Liver (tissue), 9 donors: ENCODE measurements around the gene LDB2. TPM values are rescaled to one million over a fixed set of nuclear protein-coding genes. Genes with fewer than 3 reads are reported as not detected.

Source experiments
- DNase-seq: peaks from one replicate; pipeline ENCODE4 v3.0.0-alpha.2; 2017; ENCODE audit warnings: low spot score
- H3K27ac ChIP-seq, 2 donors: one replicate each; pipeline ENCODE4 v1.7.0; 2013; ENCODE audit warnings: inconsistent platforms in 2 of 2, low read length in 2 of 2, control low read depth in 1 of 2, low read depth in 1 of 2, mild to moderate bottlenecking in 1 of 2
- H3K27me3 ChIP-seq, 4 donors: one replicate each; pipeline versions ENCODE4 v1.6.1 to v1.7.0; 2013; ENCODE audit warnings: low read length in 3 of 4, inconsistent platforms in 1 of 4, mild to moderate bottlenecking in 1 of 4, moderate library complexity in 1 of 4; ENCODE audit not compliant: control insufficient read depth in 4 of 4, insufficient read depth in 4 of 4
- H3K36me3 ChIP-seq, 4 donors: one replicate each; pipeline versions ENCODE4 v1.6.1 to v1.7.0; 2013; ENCODE audit warnings: low read length in 3 of 4, mild to moderate bottlenecking in 3 of 4, low read depth in 1 of 4, moderate library complexity in 1 of 4; ENCODE audit not compliant: control insufficient read depth in 4 of 4, insufficient read depth in 3 of 4
- H3K4me1 ChIP-seq, 4 donors: one replicate each; pipeline versions ENCODE4 v1.6.1 to v1.7.0; 2013; ENCODE audit warnings: low read length in 3 of 4, mild to moderate bottlenecking in 3 of 4, moderate library complexity in 1 of 4; ENCODE audit not compliant: control insufficient read depth in 4 of 4, insufficient read depth in 4 of 4
- H3K4me3 ChIP-seq, 3 donors: one replicate each; pipeline versions ENCODE4 v1.6.1 to v1.7.0; 2013; ENCODE audit warnings: low read length in 3 of 3, control low read depth in 1 of 3, low read depth in 1 of 3, mild to moderate bottlenecking in 1 of 3
- H3K9ac ChIP-seq, 2 donors: one replicate each; pipeline ENCODE4 v1.7.0; 2013; ENCODE audit warnings: low read length in 2 of 2, mild to moderate bottlenecking in 2 of 2, moderate library complexity in 2 of 2, control low read depth in 1 of 2, low read depth in 1 of 2
- H3K9me3 ChIP-seq, 4 donors: one replicate each; pipeline versions ENCODE4 v1.6.1 to v1.7.0; 2013; ENCODE audit warnings: low read length in 3 of 4; ENCODE audit not compliant: control insufficient read depth in 4 of 4
- ATF3 ChIP-seq: IDR thresholded peaks from 2 replicates; pipeline ENCODE4 v1.6.1; 2016; ENCODE audit warnings: antibody characterized with exemption
- CTCF ChIP-seq: fragments of 150-350 bp; IDR thresholded peaks from 2 replicates; pipeline ENCODE4 v1.5.1; 2017; ENCODE audit warnings: improper control_type of control experiment, low read depth, low read length; ENCODE audit not compliant: missing input control
- EGR1 ChIP-seq, 2 donors: IDR thresholded peaks; 2 replicates each; pipeline ENCODE4 v1.6.1; 2016 to 2018; ENCODE audit warnings: antibody characterized with exemption in 2 of 2, low read depth in 2 of 2
- FOXA1 ChIP-seq: IDR thresholded peaks from 2 replicates; pipeline ENCODE4 v1.6.1; 2016; ENCODE audit warnings: antibody characterized with exemption
- FOXA2 ChIP-seq: IDR thresholded peaks from 2 replicates; pipeline ENCODE4 v1.6.1; 2016; ENCODE audit warnings: antibody characterized with exemption
- GABPA ChIP-seq, 2 donors: IDR thresholded peaks in 1 of 2; conservative IDR thresholded peaks in 1 of 2; 2 replicates each; pipeline ENCODE4 v1.6.1; 2016; ENCODE audit warnings: antibody characterized with exemption in 2 of 2, mild to moderate bottlenecking in 1 of 2, moderate library complexity in 1 of 2
- HNF4A ChIP-seq, 2 donors: conservative IDR thresholded peaks; 2 replicates each; pipeline ENCODE4 v1.6.1; 2016; ENCODE audit warnings: antibody characterized with exemption in 2 of 2, mild to moderate bottlenecking in 2 of 2
- HNF4G ChIP-seq: IDR thresholded peaks from 2 replicates; pipeline ENCODE4 v1.6.1; 2016; ENCODE audit warnings: antibody characterized with exemption
- JUND ChIP-seq, 2 donors: IDR thresholded peaks; 2 replicates each; pipeline ENCODE4 v1.6.1; 2016; ENCODE audit warnings: antibody characterized with exemption in 2 of 2
- NR2F2 ChIP-seq: IDR thresholded peaks from 2 replicates; pipeline ENCODE4 v1.6.1; 2016; ENCODE audit warnings: antibody characterized with exemption
- RAD21 ChIP-seq, 2 donors: IDR thresholded peaks; 2 replicates each; pipeline ENCODE4 v1.6.1; 2016; ENCODE audit warnings: antibody characterized with exemption in 2 of 2, mild to moderate bottlenecking in 2 of 2
- RXRA ChIP-seq, 2 donors: IDR thresholded peaks; 2 replicates each; pipeline ENCODE4 v1.6.1; 2017 to 2018; ENCODE audit warnings: antibody characterized with exemption in 2 of 2, mild to moderate bottlenecking in 1 of 2
- SP1 ChIP-seq: IDR thresholded peaks from 2 replicates; pipeline ENCODE4 v1.6.1; 2018; ENCODE audit warnings: antibody characterized with exemption, mild to moderate bottlenecking
- TAF1 ChIP-seq: conservative IDR thresholded peaks from 2 replicates; pipeline ENCODE4 v1.6.1; 2016; ENCODE audit warnings: antibody characterized with exemption, mild to moderate bottlenecking
- YY1 ChIP-seq: IDR thresholded peaks from 2 replicates; pipeline ENCODE4 v1.6.1; 2016; ENCODE audit warnings: antibody characterized with exemption, mild to moderate bottlenecking
- ZBTB33 ChIP-seq: IDR thresholded peaks from 2 replicates; pipeline ENCODE4 v1.6.1; 2016; ENCODE audit warnings: antibody characterized with exemption
- WGBS: extraction: QIAGEN DNeasy Blood & Tissue Kit; methylation state at CpG from one replicate; pipeline ENCODE4 v1.1.7; 2013; 5-methylcytosine and 5-hydroxymethylcytosine counted together
- polyA plus RNA-seq, 2 donors: library from polyadenylated mRNA; stranded (reverse) in 1 of 2; unstranded in 1 of 2; fragments of 200-250 nt in 1 of 2; fragments of >200 nt in 1 of 2; fragmentation: Nextera tagmentation in 1 of 2; extraction: Ambion mirVana in 1 of 2; gene quantifications; one replicate each; pipeline versions ENCODE4 v1.2.1 to v1.2.3, GENCODE V29; 2013 to 2015
- total RNA-seq, 2 donors: library from RNA; depleted of rRNA; stranded (reverse); fragments of >200 nt; gene quantifications; one replicate each; pipeline ENCODE4 v1.2.3, GENCODE V29; 2014
- TF ChIP-seq, protein P1 (sequence below): IDR thresholded peaks from 2 replicates; pipeline ENCODE4 v1.6.1; 2016; ENCODE audit warnings: antibody characterized with exemption, mild to moderate bottlenecking
- donor health status: healthy.
- donor health status: healthy.
- donor health status: healthy.
- donor health status: healthy.
- donor health status: healthy.

The LDB2 gene
- total and polyA plus RNA-seq, 4 donors: 7.4 to 31.9 (median 16.8) TPM

- TF ChIP-seq JUND (IDR thresholded peaks at IDR 0.05): no peak
- Histone ChIP-seq H3K4me1 (no peaks in the 10 kb centered on the region), H3K36me3 (no peaks in the 10 kb centered on the region), H3K4me3 (no peak overlapping the region), H3K9ac (no peak overlapping the region), H3K9me3 (no peaks in the 10 kb centered on the region), H3K27ac (no peak overlapping the region), H3K27me3 (peaks cover 0 to 5% (median 0%) of the 10 kb centered on the region in 4 donors)
- WGBS: 55% methylated on average over 4 of the region's 4 CpGs
- DNase-seq: no peak
Measured at GRCh38 chr4:16593386-16593785, 305.1 kb downstream of the LDB2 start.

DNA sequence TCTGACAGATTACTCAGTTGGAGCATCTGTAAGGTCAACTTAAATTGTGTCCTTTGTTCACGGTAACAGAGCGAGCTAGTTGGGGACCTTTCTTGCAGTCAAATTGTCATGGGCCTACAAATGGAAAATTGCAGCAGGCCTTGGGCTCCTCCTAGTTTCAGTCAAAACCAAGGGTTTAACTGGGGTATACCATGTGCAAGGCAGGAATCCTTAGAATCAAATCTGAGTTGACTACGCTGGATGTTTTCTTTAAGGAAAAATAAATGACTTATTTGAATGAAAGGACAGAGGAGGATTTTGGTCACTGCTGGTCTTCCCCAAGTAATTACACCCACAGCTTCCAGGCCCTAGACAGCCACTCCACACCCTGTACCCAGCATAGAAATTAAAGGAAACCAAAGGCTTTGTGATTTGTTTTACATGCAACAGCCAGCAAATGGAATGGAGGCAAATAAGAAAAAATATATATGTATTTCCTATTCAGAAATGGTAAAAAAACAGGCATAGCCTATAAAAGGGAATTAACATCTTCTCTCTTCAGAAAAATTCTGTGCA lies 307.1 kb downstream of the LDB2 start:
- no peak for DNase-seq
- no peak overlapping the region for H3K27ac ChIP-seq
- no peaks in the 10 kb centered on the region for H3K4me1 ChIP-seq
- H3K4me3 ChIP-seq: no peak overlapping the region
- TF ChIP-seq GABPA (IDR thresholded peaks at IDR 0.05 in 1 of 2, conservative IDR thresholded peaks at IDR 0.05 in 1 of 2): no peak
- TF ChIP-seq NR2F2: no peak
- TF ChIP-seq ATF3: no peak
- TF ChIP-seq HNF4G: no peak
- TF ChIP-seq TAF1: no peak
- TF ChIP-seq FOXA1: no peak
- no peak for TF ChIP-seq FOXA2
- TF ChIP-seq ZBTB33: no peak
- TF ChIP-seq, protein P1, sequence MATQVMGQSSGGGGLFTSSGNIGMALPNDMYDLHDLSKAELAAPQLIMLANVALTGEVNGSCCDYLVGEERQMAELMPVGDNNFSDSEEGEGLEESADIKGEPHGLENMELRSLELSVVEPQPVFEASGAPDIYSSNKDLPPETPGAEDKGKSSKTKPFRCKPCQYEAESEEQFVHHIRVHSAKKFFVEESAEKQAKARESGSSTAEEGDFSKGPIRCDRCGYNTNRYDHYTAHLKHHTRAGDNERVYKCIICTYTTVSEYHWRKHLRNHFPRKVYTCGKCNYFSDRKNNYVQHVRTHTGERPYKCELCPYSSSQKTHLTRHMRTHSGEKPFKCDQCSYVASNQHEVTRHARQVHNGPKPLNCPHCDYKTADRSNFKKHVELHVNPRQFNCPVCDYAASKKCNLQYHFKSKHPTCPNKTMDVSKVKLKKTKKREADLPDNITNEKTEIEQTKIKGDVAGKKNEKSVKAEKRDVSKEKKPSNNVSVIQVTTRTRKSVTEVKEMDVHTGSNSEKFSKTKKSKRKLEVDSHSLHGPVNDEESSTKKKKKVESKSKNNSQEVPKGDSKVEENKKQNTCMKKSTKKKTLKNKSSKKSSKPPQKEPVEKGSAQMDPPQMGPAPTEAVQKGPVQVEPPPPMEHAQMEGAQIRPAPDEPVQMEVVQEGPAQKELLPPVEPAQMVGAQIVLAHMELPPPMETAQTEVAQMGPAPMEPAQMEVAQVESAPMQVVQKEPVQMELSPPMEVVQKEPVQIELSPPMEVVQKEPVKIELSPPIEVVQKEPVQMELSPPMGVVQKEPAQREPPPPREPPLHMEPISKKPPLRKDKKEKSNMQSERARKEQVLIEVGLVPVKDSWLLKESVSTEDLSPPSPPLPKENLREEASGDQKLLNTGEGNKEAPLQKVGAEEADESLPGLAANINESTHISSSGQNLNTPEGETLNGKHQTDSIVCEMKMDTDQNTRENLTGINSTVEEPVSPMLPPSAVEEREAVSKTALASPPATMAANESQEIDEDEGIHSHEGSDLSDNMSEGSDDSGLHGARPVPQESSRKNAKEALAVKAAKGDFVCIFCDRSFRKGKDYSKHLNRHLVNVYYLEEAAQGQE: no peak
- TF ChIP-seq HNF4A (conservative IDR thresholded peaks at IDR 0.05): no peak
- TF ChIP-seq YY1: no peak
- no peak for TF ChIP-seq SP1
- no peak for TF ChIP-seq CTCF
- no peak for TF ChIP-seq RAD21 (IDR thresholded peaks at IDR 0.05)
- no peak for TF ChIP-seq EGR1 (IDR thresholded peaks at IDR 0.05; ENCODE audit: low read depth in 2 of 2)
- no peak for TF ChIP-seq RXRA (IDR thresholded peaks at IDR 0.05)
- H3K9ac ChIP-seq: no peak overlapping the region
- no peaks in the 10 kb centered on the region for H3K36me3 ChIP-seq
- H3K9me3 ChIP-seq: no peaks in the 10 kb centered on the region
- H3K27me3 ChIP-seq: peaks cover 0 to 5% (median 0%) of the 10 kb centered on the region in 4 donors
- WGBS: 92% methylated on average over 3 of the region's 3 CpGs
